SHP77 treated with DMSO at 0.1 percent for 48 hours (cell line): ENCODE measurements around the gene KCNK10.

Experiments used
- DNase-seq: peaks from one replicate; lab custom pipeline; 2025; lab: John Stamatoyannopoulos, UW

The KCNK10 gene

GRCh38 chr14:88227693-88228092, 95.4 kb downstream of the KCNK10 start:
- no peak for DNase-seq

GRCh38 chr14:88225721-88226120, 97.3 kb downstream of the KCNK10 start:
- no peak for DNase-seq

GRCh38 chr14:88218119-88218915, 104.8 kb downstream of the KCNK10 start:
- DNase-seq: no peak

GRCh38 chr14:88212691-88213090, 110.4 kb downstream of the KCNK10 start:
- no peak for DNase-seq

GRCh38 chr14:88210426-88210825, 112.6 kb downstream of the KCNK10 start:
- no peak for DNase-seq

GRCh38 chr14:88209273-88209672, 113.8 kb downstream of the KCNK10 start:
- no peak for DNase-seq

GRCh38 chr14:88208858-88209257, 114.2 kb downstream of the KCNK10 start:
- no peak for DNase-seq

- DNase-seq: no peak
These were observed 118.8 kb downstream of the KCNK10 start for GRCh38 chr14:88204221-88204620.

- no peak for DNase-seq
These were observed 119.8 kb downstream of the KCNK10 start for GRCh38 chr14:88203291-88203690.

GRCh38 chr14:88202286-88202685, 120.8 kb downstream of the KCNK10 start:
- no peak for DNase-seq

GRCh38 chr14:88201851-88202250, 121.2 kb downstream of the KCNK10 start:
- DNase-seq: no peak

- DNase-seq: no peak
These were observed 123.2 kb downstream of the KCNK10 start for GRCh38 chr14:88199882-88200281.

GRCh38 chr14:88198446-88198845, 124.6 kb downstream of the KCNK10 start:
- DNase-seq: no peak

- DNase-seq: no peak
These were observed 126.1 kb downstream of the KCNK10 start for GRCh38 chr14:88196925-88197324.

- DNase-seq: no peak
These were observed 126.8 kb downstream of the KCNK10 start for GRCh38 chr14:88196116-88196890.

- no peak for DNase-seq
These were observed 127.4 kb downstream of the KCNK10 start for GRCh38 chr14:88195676-88196075.

GRCh38 chr14:88194531-88194930, 128.5 kb downstream of the KCNK10 start:
- DNase-seq: no peak

GRCh38 chr14:88191605-88192004, 131.5 kb downstream of the KCNK10 start:
- no peak for DNase-seq

GRCh38 chr14:88189417-88190191, 133.5 kb downstream of the KCNK10 start:
- peak; percentile 86 for DNase-seq

- no peak for DNase-seq
These were observed 134.2 kb downstream of the KCNK10 start for GRCh38 chr14:88188745-88189416.

GRCh38 chr14:88185843-88186242, 137.2 kb downstream of the KCNK10 start:
- no peak for DNase-seq

GRCh38 chr14:88184956-88185355, 138.1 kb downstream of the KCNK10 start:
- no peak for DNase-seq
